ENCODE data around the gene GNL3. TPM values are rescaled to one million over a fixed set of nuclear protein-coding genes. Genes with fewer than 3 reads are reported as not detected.
"Not testable (repeated sequence)": the region's sequence is repeated elsewhere in the genome, so short reads cannot be mapped to it uniquely, and the experiment has no call there.

The GNL3 gene
- total RNA-seq, 2 experiments from 2014 or later, result 182 to 220 TPM

DNA sequence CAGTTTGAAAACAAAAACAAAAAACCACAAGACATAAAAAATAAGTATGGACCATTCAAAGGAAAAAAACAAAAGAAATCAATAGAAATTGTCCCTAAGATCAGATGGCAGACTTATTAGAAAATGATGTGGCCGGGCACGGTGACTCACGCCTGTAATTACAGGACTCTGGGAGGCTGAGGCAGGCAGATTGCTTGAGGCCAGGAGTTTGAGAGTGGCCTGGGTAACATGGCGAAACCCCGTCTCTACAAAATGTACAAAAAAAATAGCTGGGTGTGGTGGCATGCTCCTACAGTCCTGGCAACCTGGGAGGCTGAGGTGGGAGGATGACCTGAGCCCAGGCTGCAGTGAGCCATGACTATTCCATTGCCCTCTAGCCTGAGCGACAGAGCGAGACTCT, 36.7 kb downstream of the GNL3 start:
- TF ChIP-seq, protein P1, sequence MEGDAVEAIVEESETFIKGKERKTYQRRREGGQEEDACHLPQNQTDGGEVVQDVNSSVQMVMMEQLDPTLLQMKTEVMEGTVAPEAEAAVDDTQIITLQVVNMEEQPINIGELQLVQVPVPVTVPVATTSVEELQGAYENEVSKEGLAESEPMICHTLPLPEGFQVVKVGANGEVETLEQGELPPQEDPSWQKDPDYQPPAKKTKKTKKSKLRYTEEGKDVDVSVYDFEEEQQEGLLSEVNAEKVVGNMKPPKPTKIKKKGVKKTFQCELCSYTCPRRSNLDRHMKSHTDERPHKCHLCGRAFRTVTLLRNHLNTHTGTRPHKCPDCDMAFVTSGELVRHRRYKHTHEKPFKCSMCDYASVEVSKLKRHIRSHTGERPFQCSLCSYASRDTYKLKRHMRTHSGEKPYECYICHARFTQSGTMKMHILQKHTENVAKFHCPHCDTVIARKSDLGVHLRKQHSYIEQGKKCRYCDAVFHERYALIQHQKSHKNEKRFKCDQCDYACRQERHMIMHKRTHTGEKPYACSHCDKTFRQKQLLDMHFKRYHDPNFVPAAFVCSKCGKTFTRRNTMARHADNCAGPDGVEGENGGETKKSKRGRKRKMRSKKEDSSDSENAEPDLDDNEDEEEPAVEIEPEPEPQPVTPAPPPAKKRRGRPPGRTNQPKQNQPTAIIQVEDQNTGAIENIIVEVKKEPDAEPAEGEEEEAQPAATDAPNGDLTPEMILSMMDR (conservative IDR thresholded peaks at IDR 0.05; ENCODE audit: low read length), result no peak
- TF ChIP-seq EZH2phosphoT487 (IDR thresholded peaks at IDR 0.05; ENCODE audit: borderline replicate concordance, low read depth, low read length), result no peak
- Histone ChIP-seq H4K20me1 (ENCODE audit: insufficient read depth, low read length) (no peaks in the 10 kb centered on the region), H3K4me2 (ENCODE audit: low read length) (no peak overlapping the region), H3K9me2 (ENCODE audit: insufficient read depth, low read length) (no peaks in the 10 kb centered on the region), H3K27ac (ENCODE audit: low read depth, low read length, poor library complexity, severe bottlenecking) (no peak overlapping the region), H3K36me3 (ENCODE audit: insufficient read depth, low read length) (peaks cover 37% of the 10 kb centered on the region), H3K79me2 (ENCODE audit: insufficient read depth, low read depth, low read length) (no peaks in the 10 kb centered on the region), H3K4me3 (ENCODE audit: low read depth, low read length, poor library complexity, severe bottlenecking) (no peak overlapping the region), H2AFZ (ENCODE audit: low read length) (no peak overlapping the region), H3K9me3 (ENCODE audit: low read length) (peaks cover 12% of the 10 kb centered on the region; the same call in 1 of the 2 replicates), H3K4me1 (ENCODE audit: insufficient read depth, low read length, poor library complexity, severe bottlenecking) (peaks cover 25% of the 10 kb centered on the region)
- intact Hi-C loops (cut with micrococcal nuclease; ENCODE audit: unreplicated experiment), result no loop called here
- no peak for DNase-seq (ENCODE audit: low spot score)
- BruUV-seq (replicated peaks), result no TSS peak
- ChIA-PET POLR2A (interaction anchor here (0.6 kb wide), 1 partner anchor 169 kb away, joined by 4 read pairs; no protein-coding TSS in a partner anchor), CTCF (ENCODE audit: unreplicated experiment) (no interaction called here)

DNA sequence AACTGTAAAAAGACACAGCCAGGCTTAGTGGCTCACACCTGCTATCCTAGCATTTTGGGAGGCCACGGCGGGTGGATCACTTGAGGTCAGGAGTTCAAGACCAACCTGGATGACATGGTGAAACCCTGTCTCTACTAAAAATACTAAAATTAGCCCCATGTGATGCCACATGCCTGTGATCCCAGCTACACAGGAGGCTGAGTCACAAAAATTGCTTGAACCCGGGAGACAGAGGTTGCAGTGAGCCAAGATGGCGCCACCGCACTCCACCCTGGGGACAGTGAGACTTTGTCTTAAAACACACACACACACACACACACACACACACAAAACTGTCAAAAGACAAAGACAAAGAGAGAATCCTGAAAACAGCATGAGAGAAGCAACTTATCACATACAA, 38.1 kb downstream of the GNL3 start:
- Histone ChIP-seq H3K4me3 (ENCODE audit: low read depth, low read length, poor library complexity, severe bottlenecking) (no peak overlapping the region), H3K27ac (ENCODE audit: low read depth, low read length, poor library complexity, severe bottlenecking) (no peak overlapping the region), H3K4me2 (ENCODE audit: low read length) (no peak overlapping the region), H4K20me1 (ENCODE audit: insufficient read depth, low read length) (no peaks in the 10 kb centered on the region), H3K4me1 (ENCODE audit: insufficient read depth, low read length, poor library complexity, severe bottlenecking) (peaks cover 25% of the 10 kb centered on the region), H2AFZ (ENCODE audit: low read length) (no peak overlapping the region), H3K79me2 (ENCODE audit: insufficient read depth, low read depth, low read length) (no peaks in the 10 kb centered on the region), H3K36me3 (ENCODE audit: insufficient read depth, low read length) (peaks cover 35% of the 10 kb centered on the region), H3K9me2 (ENCODE audit: insufficient read depth, low read length) (no peaks in the 10 kb centered on the region), H3K9me3 (ENCODE audit: low read length) (peaks cover 16% of the 10 kb centered on the region; the same call in 1 of the 2 replicates)
- POLR2A ChIA-PET, result no interaction called here
- CTCF ChIA-PET (ENCODE audit: unreplicated experiment), result no interaction called here
- BruUV-seq (replicated peaks), result no TSS peak
- intact Hi-C loops (cut with micrococcal nuclease; ENCODE audit: unreplicated experiment), result no loop called here
- DNase-seq (ENCODE audit: low spot score), result no peak
- TF ChIP-seq EZH2phosphoT487 (IDR thresholded peaks at IDR 0.05; ENCODE audit: borderline replicate concordance, low read depth, low read length), result no peak
- TF ChIP-seq, protein P1 (conservative IDR thresholded peaks at IDR 0.05; ENCODE audit: low read length), result no peak

DNA sequence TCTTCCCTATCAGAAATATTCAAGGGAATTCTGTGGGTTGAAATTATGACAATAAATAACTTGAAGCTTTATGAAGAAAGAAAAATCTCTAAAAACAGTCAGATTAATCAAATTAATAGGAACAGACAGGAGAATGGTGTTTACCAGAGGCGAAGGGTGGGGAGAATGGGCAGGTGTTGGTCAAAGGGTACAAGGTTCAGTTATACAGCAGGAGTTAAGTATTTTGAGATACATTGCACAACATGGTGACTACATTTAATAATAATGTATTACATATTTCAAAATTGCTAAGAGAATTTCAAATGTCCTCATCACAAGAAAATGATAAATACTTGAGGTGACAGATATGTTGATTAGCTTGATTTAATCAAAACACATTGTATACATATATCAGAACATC, 38.7 kb downstream of the GNL3 start:
- peaks cover 25% of the 10 kb centered on the region for H3K4me1 ChIP-seq (ENCODE audit: insufficient read depth, low read length, poor library complexity, severe bottlenecking)
- H3K79me2 ChIP-seq (ENCODE audit: insufficient read depth, low read depth, low read length), result no peaks in the 10 kb centered on the region
- CTCF ChIA-PET (ENCODE audit: unreplicated experiment), result no interaction called here
- no peak overlapping the region for H3K27ac ChIP-seq (ENCODE audit: low read depth, low read length, poor library complexity, severe bottlenecking)
- TF ChIP-seq, protein P1 (conservative IDR thresholded peaks at IDR 0.05; ENCODE audit: low read length), result no peak
- no peak for TF ChIP-seq EZH2phosphoT487 (IDR thresholded peaks at IDR 0.05; ENCODE audit: borderline replicate concordance, low read depth, low read length)
- H3K9me3 ChIP-seq (ENCODE audit: low read length), result peaks cover 16% of the 10 kb centered on the region; the same call in 1 of the 2 replicates
- DNase-seq (ENCODE audit: low spot score), result no peak
- intact Hi-C loops (cut with micrococcal nuclease; ENCODE audit: unreplicated experiment), result no loop called here
- no peaks in the 10 kb centered on the region for H3K9me2 ChIP-seq (ENCODE audit: insufficient read depth, low read length)
- H4K20me1 ChIP-seq (ENCODE audit: insufficient read depth, low read length), result no peaks in the 10 kb centered on the region
- BruUV-seq (replicated peaks), result no TSS peak
- H3K4me2 ChIP-seq (ENCODE audit: low read length), result no peak overlapping the region
- POLR2A ChIA-PET, result interaction anchor here (0.6 to 0.8 kb wide), 3 partner anchors 10 to 136 kb away, joined by 3 to 7 read pairs (median 4); no protein-coding TSS in a partner anchor
- no peak overlapping the region for H2AFZ ChIP-seq (ENCODE audit: low read length)
- H3K36me3 ChIP-seq (ENCODE audit: insufficient read depth, low read length), result peaks cover 34% of the 10 kb centered on the region
- H3K4me3 ChIP-seq (ENCODE audit: low read depth, low read length, poor library complexity, severe bottlenecking), result no peak overlapping the region

DNA sequence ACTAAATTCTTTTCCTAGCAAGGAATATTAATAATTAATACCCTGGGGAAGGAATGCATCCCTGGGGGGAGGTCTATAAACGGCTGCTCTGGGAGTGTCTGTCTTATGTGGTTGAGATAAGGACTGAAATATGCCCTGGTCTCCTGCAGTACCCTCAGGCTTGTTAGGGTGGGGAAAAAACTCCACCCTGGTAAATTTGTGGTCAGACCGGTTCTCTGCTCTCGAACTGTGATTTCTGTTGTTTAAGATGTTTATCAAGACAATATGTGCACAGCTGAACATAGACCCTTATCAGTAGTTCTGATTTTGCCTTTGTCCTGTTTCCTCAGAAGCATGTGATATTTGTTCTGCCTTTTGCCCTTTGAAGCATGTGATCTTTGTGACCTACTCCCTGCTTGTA, 42.9 kb downstream of the GNL3 start:
- H2AFZ ChIP-seq (ENCODE audit: low read length); POLR2A ChIA-PET; CTCF ChIA-PET (ENCODE audit: unreplicated experiment); H3K27ac ChIP-seq (ENCODE audit: low read depth, low read length, poor library complexity, severe bottlenecking); DNase-seq (ENCODE audit: low spot score); H3K79me2 ChIP-seq (ENCODE audit: insufficient read depth, low read depth, low read length); H3K4me1 ChIP-seq (ENCODE audit: insufficient read depth, low read length, poor library complexity, severe bottlenecking); H3K4me3 ChIP-seq (ENCODE audit: low read depth, low read length, poor library complexity, severe bottlenecking); H4K20me1 ChIP-seq (ENCODE audit: insufficient read depth, low read length); intact Hi-C loops (cut with micrococcal nuclease; ENCODE audit: unreplicated experiment); H3K9me2 ChIP-seq (ENCODE audit: insufficient read depth, low read length); H3K4me2 ChIP-seq (ENCODE audit: low read length); BruUV-seq (replicated peaks): not testable (repeated sequence)
- Histone ChIP-seq H3K9me3 (ENCODE audit: low read length) (peaks cover 22% of the 10 kb centered on the region; the same call in 1 of the 2 replicates), H3K36me3 (ENCODE audit: insufficient read depth, low read length) (peaks cover 49% of the 10 kb centered on the region)

Data from OCI-LY7 (cell line).